Measurements from ENCODE around the gene GLIS1.

DNA sequence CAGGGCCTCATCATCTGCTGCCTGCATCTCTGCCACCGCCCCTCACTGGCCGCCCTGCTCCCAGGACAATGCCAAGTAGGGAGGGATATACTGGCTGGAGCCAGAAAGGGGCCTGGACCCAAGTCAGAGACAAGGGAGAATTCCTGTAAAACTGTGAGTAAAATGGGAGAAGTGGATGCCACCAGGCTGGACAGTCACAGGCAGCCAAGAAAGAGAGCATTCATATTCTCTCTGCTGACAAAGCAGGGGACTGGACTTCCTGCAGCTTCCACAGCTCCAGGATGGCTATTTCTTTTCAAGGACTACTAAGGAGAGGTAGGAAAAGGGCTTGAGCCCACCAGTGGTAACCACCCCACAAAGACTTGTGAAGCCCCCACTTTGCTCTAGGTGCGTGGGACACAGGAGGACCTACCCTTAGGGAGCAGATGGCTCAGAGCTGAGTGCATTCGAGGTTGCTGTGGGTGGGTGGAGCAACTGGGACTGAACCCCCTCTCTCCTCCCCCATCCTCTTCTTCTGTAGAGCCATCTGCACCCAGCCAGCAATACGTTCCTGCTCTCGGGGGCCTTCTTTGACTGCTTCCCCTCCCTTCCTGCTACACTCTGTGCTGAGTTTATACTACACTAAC is 57.5 kb downstream of the GLIS1 start:
- TF ChIP-seq, protein P1, sequence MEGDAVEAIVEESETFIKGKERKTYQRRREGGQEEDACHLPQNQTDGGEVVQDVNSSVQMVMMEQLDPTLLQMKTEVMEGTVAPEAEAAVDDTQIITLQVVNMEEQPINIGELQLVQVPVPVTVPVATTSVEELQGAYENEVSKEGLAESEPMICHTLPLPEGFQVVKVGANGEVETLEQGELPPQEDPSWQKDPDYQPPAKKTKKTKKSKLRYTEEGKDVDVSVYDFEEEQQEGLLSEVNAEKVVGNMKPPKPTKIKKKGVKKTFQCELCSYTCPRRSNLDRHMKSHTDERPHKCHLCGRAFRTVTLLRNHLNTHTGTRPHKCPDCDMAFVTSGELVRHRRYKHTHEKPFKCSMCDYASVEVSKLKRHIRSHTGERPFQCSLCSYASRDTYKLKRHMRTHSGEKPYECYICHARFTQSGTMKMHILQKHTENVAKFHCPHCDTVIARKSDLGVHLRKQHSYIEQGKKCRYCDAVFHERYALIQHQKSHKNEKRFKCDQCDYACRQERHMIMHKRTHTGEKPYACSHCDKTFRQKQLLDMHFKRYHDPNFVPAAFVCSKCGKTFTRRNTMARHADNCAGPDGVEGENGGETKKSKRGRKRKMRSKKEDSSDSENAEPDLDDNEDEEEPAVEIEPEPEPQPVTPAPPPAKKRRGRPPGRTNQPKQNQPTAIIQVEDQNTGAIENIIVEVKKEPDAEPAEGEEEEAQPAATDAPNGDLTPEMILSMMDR (IDR thresholded peaks at IDR 0.05; ENCODE audit: poor library complexity) = no peak
- no peak for TF ChIP-seq EZH2 (IDR thresholded peaks at IDR 0.05; ENCODE audit: borderline replicate concordance)
